PC-3 (cell line): ENCODE measurements around the gene MINDY1. TPM values are rescaled to one million over a fixed set of nuclear protein-coding genes. Genes with fewer than 3 reads are reported as not detected.

ENCODE experiments used
- ATAC-seq: fragments of 200-7000 bp; cut with Tn5 transposase; 2 replicates; pipeline ENCODE4 v1.9.1; 2020; ENCODE audit warnings: mild to moderate bottlenecking, moderate library complexity
- BruUV-seq: library from RNA; stranded (reverse); fragments of 400-500 nt; replicated peaks from 2 replicates; lab custom pipeline; 2021; lab: Mats Ljungman, UMichigan
- CTCF ChIA-PET: fragments of 300-600 bp; sonication (Branson Sonifier 250); formaldehyde crosslinking; loops from one replicate; lab custom pipeline; 2022; ENCODE audit warnings: antibody characterized with exemption; lab: Charles Lee
- POLR2A ChIA-PET: fragments of 300-600 bp; sonication (Branson Sonifier 250); formaldehyde crosslinking; loops from one replicate; lab custom pipeline; 2022; ENCODE audit warnings: antibody characterized with exemption; ENCODE audit not compliant: unreplicated experiment; lab: Charles Lee
- DNase-seq: peaks from one replicate; pipeline ENCODE4 v3.0.0-alpha.2; 2015
- H2AFZ ChIP-seq: fragments of 300-600 bp; sonication (generic); 2 replicates; pipeline ENCODE4 v1.6.0; 2016; ENCODE audit warnings: antibody characterized with exemption, low read length
- H3F3A ChIP-seq: fragments of 300-600 bp; sonication (generic); one replicate; pipeline ENCODE4 v1.6.0; 2017; ENCODE audit warnings: antibody characterized with exemption, low read length, control low read depth, mild to moderate bottlenecking; ENCODE audit not compliant: unreplicated experiment
- H3K27ac ChIP-seq: fragments of 300-600 bp; sonication (generic); 2 replicates; pipeline ENCODE4 v1.5.1; 2016; ENCODE audit warnings: mild to moderate bottlenecking, low read length
- H3K27me3 ChIP-seq: fragments of 300-600 bp; sonication (generic); 2 replicates; pipeline ENCODE4 v1.6.1; 2016; ENCODE audit warnings: low read length, mixed read lengths
- H3K36me3 ChIP-seq: fragments of 300-600 bp; sonication (generic); 2 replicates; pipeline ENCODE4 v1.6.1; 2016; ENCODE audit warnings: low read depth, mixed run types, low read length, mixed read lengths
- H3K4me1 ChIP-seq: fragments of 300-600 bp; sonication (generic); 2 replicates; pipeline ENCODE4 v1.5.1; 2016; ENCODE audit warnings: low read length; ENCODE audit not compliant: insufficient read depth
- H3K4me2 ChIP-seq: fragments of 300-600 bp; sonication (generic); 2 replicates; pipeline ENCODE4 v1.6.0; 2016; ENCODE audit warnings: low read length
- H3K4me3 ChIP-seq: fragments of 300-600 bp; sonication (generic); 2 replicates; pipeline ENCODE4 v1.5.1; 2016; ENCODE audit warnings: mild to moderate bottlenecking, low read length, mixed read lengths
- H3K79me2 ChIP-seq: fragments of 300-600 bp; sonication (generic); 2 replicates; pipeline ENCODE4 v1.6.1; 2017; ENCODE audit warnings: low read length, mixed read lengths
- H3K9ac ChIP-seq: fragments of 300-600 bp; sonication (generic); 2 replicates; pipeline ENCODE4 v1.6.0; 2016; ENCODE audit warnings: mild to moderate bottlenecking, low read length
- H3K9me2 ChIP-seq: fragments of 300-600 bp; sonication (generic); replicated peaks from 2 replicates; pipeline ENCODE4 v1.6.1; 2016; ENCODE audit warnings: mixed run types, low read length, mixed read lengths
- H3K9me3 ChIP-seq: fragments of 300-600 bp; sonication (generic); 2 replicates; pipeline ENCODE4 v1.6.1; 2016; ENCODE audit warnings: low read length, mixed read lengths
- H4K20me1 ChIP-seq: fragments of 300-600 bp; sonication (generic); 2 replicates; pipeline ENCODE4 v1.6.1; 2016; ENCODE audit warnings: low read length, mixed read lengths
- EZH2 ChIP-seq: fragments of 300-600 bp; sonication (generic); IDR thresholded peaks from one replicate; pipeline ENCODE4 v1.6.1; 2017; ENCODE audit warnings: antibody characterized with exemption, mild to moderate bottlenecking, low read length; ENCODE audit not compliant: unreplicated experiment
- EZH2phosphoT487 ChIP-seq: fragments of 300-600 bp; sonication (generic); IDR thresholded peaks from 2 replicates; pipeline ENCODE4 v1.6.1; 2018; ENCODE audit warnings: mild to moderate bottlenecking, antibody characterized with exemption, low read length, borderline replicate concordance
- intact Hi-C: fragments of 100-400 bp; cut with micrococcal nuclease; formaldehyde crosslinking; loops from 2 replicates; pipeline ENCODE4 v1.9.0; 2023
- total RNA-seq: library from RNA; depleted of rRNA; stranded (reverse); fragments of >200 nt; gene quantifications from 2 replicates; pipeline ENCODE4 v1.2.3, GENCODE V29; 2014
- TF ChIP-seq, protein P1 (sequence below): fragments of 300-600 bp; sonication (generic); conservative IDR thresholded peaks from 2 replicates; pipeline ENCODE4 v1.5.1; 2017; ENCODE audit warnings: antibody characterized with exemption, low read depth, mild to moderate bottlenecking, low read length

The MINDY1 gene
- total RNA-seq, 1 experiment from 2014 or later, result 6.3 TPM

DNA sequence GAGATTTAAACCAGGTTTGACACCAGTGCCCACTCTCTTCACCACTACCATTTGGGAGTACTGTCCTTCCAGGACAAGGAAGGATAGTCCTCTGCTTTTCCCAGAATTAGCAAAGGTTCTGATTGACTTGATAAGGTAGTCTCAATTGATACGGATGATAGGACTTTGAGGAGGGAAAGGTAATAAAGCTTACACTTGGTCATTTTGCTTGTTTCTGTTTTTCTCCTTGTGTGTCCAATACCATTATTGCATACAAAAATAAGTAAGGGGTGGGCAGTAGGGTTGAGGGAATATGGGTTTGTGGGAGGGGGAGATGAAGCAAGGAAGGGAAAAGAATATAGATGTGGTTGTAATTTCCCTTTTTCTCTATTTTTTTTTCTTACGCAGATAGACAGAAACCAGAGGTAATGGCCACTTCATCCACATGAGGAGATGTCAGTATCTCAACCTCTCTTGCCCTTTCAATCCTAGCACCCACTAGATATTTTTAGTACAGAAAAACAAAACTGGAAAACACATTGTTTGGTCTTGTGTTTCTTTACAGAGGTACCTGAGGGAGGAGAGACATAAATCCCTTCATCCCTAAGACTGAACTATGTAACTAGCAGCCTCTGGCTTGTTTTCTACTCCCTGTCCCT is 43.5 kb upstream of the MINDY1 start:
- H3K9me2 ChIP-seq, result no peaks in the 10 kb centered on the region
- no TSS peak for BruUV-seq
- DNase-seq, result no peak
- no peaks in the 10 kb centered on the region for H3K9me3 ChIP-seq
- no peaks in the 10 kb centered on the region for H4K20me1 ChIP-seq
- no peak for ATAC-seq
- H3K9ac ChIP-seq, result no peak overlapping the region
- no peak overlapping the region for H3K27ac ChIP-seq
- TF ChIP-seq, protein P1, sequence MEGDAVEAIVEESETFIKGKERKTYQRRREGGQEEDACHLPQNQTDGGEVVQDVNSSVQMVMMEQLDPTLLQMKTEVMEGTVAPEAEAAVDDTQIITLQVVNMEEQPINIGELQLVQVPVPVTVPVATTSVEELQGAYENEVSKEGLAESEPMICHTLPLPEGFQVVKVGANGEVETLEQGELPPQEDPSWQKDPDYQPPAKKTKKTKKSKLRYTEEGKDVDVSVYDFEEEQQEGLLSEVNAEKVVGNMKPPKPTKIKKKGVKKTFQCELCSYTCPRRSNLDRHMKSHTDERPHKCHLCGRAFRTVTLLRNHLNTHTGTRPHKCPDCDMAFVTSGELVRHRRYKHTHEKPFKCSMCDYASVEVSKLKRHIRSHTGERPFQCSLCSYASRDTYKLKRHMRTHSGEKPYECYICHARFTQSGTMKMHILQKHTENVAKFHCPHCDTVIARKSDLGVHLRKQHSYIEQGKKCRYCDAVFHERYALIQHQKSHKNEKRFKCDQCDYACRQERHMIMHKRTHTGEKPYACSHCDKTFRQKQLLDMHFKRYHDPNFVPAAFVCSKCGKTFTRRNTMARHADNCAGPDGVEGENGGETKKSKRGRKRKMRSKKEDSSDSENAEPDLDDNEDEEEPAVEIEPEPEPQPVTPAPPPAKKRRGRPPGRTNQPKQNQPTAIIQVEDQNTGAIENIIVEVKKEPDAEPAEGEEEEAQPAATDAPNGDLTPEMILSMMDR, result no peak
- TF ChIP-seq EZH2 (no peak), EZH2phosphoT487 (no peak)
- peaks cover 6% of the 10 kb centered on the region; the same call in 1 of the 2 replicates for H3K79me2 ChIP-seq
- peaks cover 35% of the 10 kb centered on the region for H3K36me3 ChIP-seq
- intact Hi-C loops, result loop anchor here (1.0 kb wide), 1 partner anchor 8 kb away; no protein-coding TSS in a partner anchor
- no peak overlapping the region for H3K4me3 ChIP-seq
- no peak overlapping the region for H3K4me2 ChIP-seq
- ChIA-PET CTCF (interaction anchor here (0.6 kb wide), 1 partner anchor 20 kb away, joined by 5 read pairs; no protein-coding TSS in a partner anchor), POLR2A (no interaction called here)
- H3F3A ChIP-seq, result peaks cover 9% of the 10 kb centered on the region
- no peak overlapping the region for H2AFZ ChIP-seq
- no peaks in the 10 kb centered on the region for H3K27me3 ChIP-seq
- peaks cover 12% of the 10 kb centered on the region for H3K4me1 ChIP-seq

DNA sequence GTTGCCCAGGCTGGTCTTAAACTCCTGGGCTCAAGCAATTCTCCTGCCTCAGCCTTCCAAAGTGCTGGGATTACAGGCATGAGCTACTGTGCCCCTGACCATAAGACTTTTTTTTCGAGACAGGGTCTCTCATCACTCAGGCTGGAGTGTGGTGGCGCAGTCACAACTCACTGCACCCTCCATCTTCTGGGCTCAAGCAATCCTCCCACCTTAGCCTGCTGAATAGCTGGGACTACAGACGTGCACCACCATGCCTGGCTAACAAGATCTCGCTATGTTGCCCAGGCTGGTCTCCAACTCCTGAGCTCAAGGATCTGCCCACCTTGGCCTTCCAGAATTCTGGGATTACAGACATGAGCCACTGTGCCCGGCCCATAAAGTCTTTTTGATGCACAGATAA is 42.8 kb upstream of the MINDY1 start:
- intact Hi-C loops, result loop anchor here (5.0 kb wide), 1 partner anchor 42 kb away; the partner anchor contains the start of genes MINDY1 and PRUNE1
- CTCF ChIA-PET, result no interaction called here

More for the DNA sequence above, 42.8 kb upstream of the MINDY1 start:
- no peak overlapping the region for H3K27ac ChIP-seq
- no peak overlapping the region for H3K4me2 ChIP-seq
- peaks cover 28% of the 10 kb centered on the region for H3K36me3 ChIP-seq
- no peaks in the 10 kb centered on the region for H3K79me2 ChIP-seq
- DNase-seq (no peak), ATAC-seq (no peak)
- H2AFZ ChIP-seq, result no peak overlapping the region
- BruUV-seq, result no TSS peak
- H3K27me3 ChIP-seq, result no peaks in the 10 kb centered on the region
- H3K9ac ChIP-seq, result no peak overlapping the region
- TF ChIP-seq, protein P1, result no peak
- no peak for TF ChIP-seq EZH2phosphoT487
- TF ChIP-seq EZH2, result no peak
- POLR2A ChIA-PET, result no interaction called here
- H3K4me1 ChIP-seq, result peaks cover 12% of the 10 kb centered on the region
- H3F3A ChIP-seq, result peaks cover 6% of the 10 kb centered on the region
- H3K4me3 ChIP-seq, result no peak overlapping the region
- no peaks in the 10 kb centered on the region for H4K20me1 ChIP-seq
- no peaks in the 10 kb centered on the region for H3K9me3 ChIP-seq
- H3K9me2 ChIP-seq, result no peaks in the 10 kb centered on the region
